Skeletal muscle tissue (tissue), 4 donors: Measurements from ENCODE around the gene CHST13. TPM values are rescaled to one million over a fixed set of nuclear protein-coding genes. Genes with fewer than 3 reads are reported as not detected.

ENCODE experiments used
- H3K27ac ChIP-seq: one replicate; pipeline ENCODE4 v1.7.0; 2013; ENCODE audit warnings: mild to moderate bottlenecking, low read depth, low read length, inconsistent platforms
- H3K27me3 ChIP-seq, 3 donors: one replicate each; pipeline ENCODE4 v1.7.0; 2013; ENCODE audit warnings: low read length in 3 of 3; ENCODE audit not compliant: control insufficient read depth in 3 of 3, insufficient read depth in 3 of 3
- H3K36me3 ChIP-seq, 3 donors: one replicate each; pipeline ENCODE4 v1.7.0; 2013; ENCODE audit warnings: low read length in 3 of 3; ENCODE audit not compliant: control insufficient read depth in 3 of 3, insufficient read depth in 3 of 3
- H3K4me1 ChIP-seq, 3 donors: one replicate each; pipeline ENCODE4 v1.7.0; 2013; ENCODE audit warnings: low read length in 3 of 3, mild to moderate bottlenecking in 3 of 3; ENCODE audit not compliant: control insufficient read depth in 3 of 3, insufficient read depth in 3 of 3
- H3K4me3 ChIP-seq, 3 donors: one replicate each; pipeline ENCODE4 v1.7.0; 2013; ENCODE audit warnings: low read length in 3 of 3
- H3K9ac ChIP-seq, 3 donors: one replicate each; pipeline ENCODE4 v1.7.0; 2013; ENCODE audit warnings: low read length in 3 of 3, mild to moderate bottlenecking in 3 of 3, moderate library complexity in 2 of 3, low read depth in 1 of 3
- H3K9me3 ChIP-seq, 3 donors: one replicate each; pipeline ENCODE4 v1.7.0; 2013; ENCODE audit warnings: low read length in 3 of 3; ENCODE audit not compliant: control insufficient read depth in 3 of 3
- total RNA-seq: library from RNA; depleted of rRNA; stranded (reverse); fragments of >200 nt; gene quantifications from one replicate; pipeline ENCODE4 v1.2.3, GENCODE V29; 2014
- donor health status: Osteomylitis.

Gene CHST13
- total RNA-seq, 1 donor from 2014 or later, result not detected

DNA sequence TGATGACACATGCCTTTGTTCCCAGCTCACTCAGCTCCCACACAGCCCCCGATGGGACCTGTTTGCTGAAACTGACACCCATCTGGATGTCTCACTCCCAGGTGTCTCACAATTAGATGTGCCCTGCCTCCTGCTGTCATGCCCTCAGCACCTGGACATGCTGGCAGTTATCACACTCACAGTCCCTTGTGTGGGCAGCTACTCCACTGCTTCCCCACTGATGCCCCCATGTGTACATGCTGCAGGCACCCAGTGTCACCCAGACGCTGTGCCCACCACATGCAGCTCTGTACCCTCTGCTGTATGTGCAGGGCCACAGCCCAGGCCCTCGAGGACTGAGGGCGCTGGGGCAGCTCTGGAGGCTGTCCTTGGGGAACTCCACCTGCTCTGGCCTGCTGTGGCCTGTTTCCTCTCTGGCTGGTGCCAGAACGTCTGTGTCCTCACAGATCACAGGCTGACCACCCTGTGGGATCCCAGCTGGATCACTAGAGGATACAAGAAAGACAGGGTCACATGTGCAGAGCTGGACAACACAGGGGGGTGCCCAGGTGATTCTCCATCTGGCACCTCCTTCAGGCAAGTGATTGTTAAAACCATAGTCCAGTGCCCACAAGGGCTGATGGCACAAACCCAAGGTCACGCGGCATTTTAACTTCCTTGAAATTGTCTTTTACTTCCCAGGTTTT, 20.8 kb downstream of the CHST13 start:
- Histone ChIP-seq H3K4me3 (no peak overlapping the region), H3K4me1 (peaks cover 8 to 19% (median 9%) of the 10 kb centered on the region in 3 donors), H3K9ac (no peak overlapping the region), H3K9me3 (no peaks in the 10 kb centered on the region), H3K36me3 (no peaks in the 10 kb centered on the region), H3K27me3 (peaks cover 26 to 59% (median 48%) of the 10 kb centered on the region in 3 donors), H3K27ac (no peak overlapping the region)

DNA sequence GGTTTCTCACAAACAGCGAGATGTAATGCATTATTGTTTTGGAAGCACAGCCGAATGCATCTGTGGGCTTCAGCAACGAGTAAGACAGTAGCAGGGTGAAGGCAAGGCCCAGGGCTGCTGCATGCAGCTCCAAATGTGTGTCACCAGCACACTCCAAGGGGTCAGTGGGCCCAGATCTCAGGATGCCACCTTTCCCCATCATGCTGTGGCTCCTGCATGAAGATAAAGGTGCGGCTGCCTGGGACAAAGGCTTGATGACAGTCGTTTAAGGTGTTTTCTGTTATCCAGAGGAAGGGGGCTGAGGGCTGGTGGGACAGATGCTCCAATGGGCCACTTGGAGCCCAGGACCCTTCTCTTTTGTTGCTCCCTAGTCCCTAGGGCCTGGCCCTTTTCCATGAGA, 21.6 kb downstream of the CHST13 start:
- Histone ChIP-seq H3K27ac (no peak overlapping the region), H3K36me3 (no peaks in the 10 kb centered on the region), H3K27me3 (peaks cover 33 to 51% (median 46%) of the 10 kb centered on the region in 3 donors)

DNA sequence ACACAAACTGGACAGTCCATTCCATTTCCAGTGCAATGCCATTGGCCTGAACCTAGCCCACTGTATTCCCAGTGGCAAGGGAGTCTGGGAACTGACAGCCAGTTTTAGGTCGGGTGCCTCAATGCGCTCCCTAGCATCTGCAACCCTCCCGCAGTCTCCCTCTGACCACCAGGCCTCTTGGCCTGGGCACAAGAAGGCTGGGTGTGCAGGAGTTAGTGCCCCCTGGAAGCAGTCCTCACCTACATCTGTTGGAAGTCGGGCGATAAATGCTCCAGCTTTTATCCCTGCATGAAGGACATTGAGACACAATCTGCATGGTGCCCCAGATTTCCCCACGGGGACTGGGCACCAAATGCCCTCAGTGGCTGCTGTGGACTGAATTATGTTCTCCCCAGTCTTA, 22.1 kb downstream of the CHST13 start:
- Histone ChIP-seq H3K4me3 (no peak overlapping the region), H3K4me1 (peaks cover 4 to 18% (median 6%) of the 10 kb centered on the region in 3 donors), H3K27ac (no peak overlapping the region), H3K9me3 (no peaks in the 10 kb centered on the region), H3K9ac (no peak overlapping the region), H3K36me3 (no peaks in the 10 kb centered on the region), H3K27me3 (peaks cover 33 to 47% (median 44%) of the 10 kb centered on the region in 3 donors)

More for the DNA sequence above, 21.6 kb downstream of the CHST13 start:
- Histone ChIP-seq H3K9ac (no peak overlapping the region), H3K9me3 (no peaks in the 10 kb centered on the region), H3K4me3 (no peak overlapping the region), H3K4me1 (peaks cover 4 to 18% (median 7%) of the 10 kb centered on the region in 3 donors)

DNA sequence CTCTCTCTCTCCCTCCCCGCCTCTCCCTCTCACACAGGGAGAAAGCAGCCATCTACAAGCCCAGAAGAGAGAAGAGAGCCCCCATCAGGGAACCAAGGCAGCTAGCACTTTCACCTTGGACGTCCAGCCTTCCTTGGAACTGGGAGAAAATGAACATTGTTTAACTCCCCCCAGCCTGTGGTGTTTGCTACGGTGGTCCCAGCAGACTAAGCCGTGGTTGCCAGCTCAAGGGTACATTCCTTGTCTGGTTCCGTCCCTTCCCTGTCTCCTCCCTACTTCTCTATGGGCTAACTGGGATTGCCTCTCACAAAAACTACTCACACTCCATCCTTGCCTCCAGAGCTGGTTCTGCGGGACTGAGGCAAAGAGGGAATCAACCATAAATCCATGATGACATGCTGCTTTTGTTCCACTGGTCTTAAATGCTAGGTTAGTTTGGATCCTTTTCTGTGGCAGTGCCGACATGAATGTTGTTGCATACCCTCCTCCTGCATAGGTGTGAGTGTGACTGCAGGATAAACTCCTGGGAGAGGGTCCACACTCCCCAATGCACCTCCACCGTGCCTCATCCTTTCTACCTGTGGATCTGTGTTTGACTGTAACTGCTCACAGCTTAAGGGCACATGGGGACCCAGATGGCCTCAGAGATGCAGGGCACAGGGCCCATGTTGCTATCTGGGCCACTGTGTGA, 22.7 kb downstream of the CHST13 start:
- H3K4me1 ChIP-seq, result peaks cover 4 to 16% (median 9%) of the 10 kb centered on the region in 3 donors
- H3K9ac ChIP-seq, result no peak overlapping the region
- no peak overlapping the region for H3K27ac ChIP-seq
- H3K27me3 ChIP-seq, result peaks cover 31 to 40% (median 38%) of the 10 kb centered on the region in 3 donors
- H3K36me3 ChIP-seq, result no peaks in the 10 kb centered on the region
- no peaks in the 10 kb centered on the region for H3K9me3 ChIP-seq
- no peak overlapping the region for H3K4me3 ChIP-seq

DNA sequence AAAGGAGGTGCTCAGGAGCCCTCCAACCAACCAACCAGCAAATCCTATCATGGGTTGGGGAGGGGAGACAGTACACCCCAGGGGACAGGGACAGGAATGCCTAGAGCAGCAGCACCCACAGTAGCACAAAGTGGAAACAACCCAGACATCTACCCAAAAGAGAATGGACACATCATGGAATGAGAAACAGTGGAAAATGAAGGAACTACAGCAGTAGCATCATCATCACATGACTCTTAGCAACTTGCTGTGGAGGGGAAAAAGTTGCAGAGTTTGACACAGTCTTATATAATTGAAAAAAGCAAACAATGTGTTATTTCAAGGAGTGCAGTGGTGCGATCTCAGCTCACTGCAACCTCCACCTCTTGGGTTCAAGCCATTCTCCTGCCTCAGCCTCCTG, 23.8 kb downstream of the CHST13 start:
- Histone ChIP-seq H3K27me3 (peaks cover 21 to 29% (median 29%) of the 10 kb centered on the region in 3 donors), H3K27ac (no peak overlapping the region), H3K9me3 (no peaks in the 10 kb centered on the region), H3K4me3 (no peak overlapping the region), H3K9ac (no peak overlapping the region), H3K36me3 (no peaks in the 10 kb centered on the region), H3K4me1 (peaks cover 4 to 20% (median 9%) of the 10 kb centered on the region in 3 donors)

DNA sequence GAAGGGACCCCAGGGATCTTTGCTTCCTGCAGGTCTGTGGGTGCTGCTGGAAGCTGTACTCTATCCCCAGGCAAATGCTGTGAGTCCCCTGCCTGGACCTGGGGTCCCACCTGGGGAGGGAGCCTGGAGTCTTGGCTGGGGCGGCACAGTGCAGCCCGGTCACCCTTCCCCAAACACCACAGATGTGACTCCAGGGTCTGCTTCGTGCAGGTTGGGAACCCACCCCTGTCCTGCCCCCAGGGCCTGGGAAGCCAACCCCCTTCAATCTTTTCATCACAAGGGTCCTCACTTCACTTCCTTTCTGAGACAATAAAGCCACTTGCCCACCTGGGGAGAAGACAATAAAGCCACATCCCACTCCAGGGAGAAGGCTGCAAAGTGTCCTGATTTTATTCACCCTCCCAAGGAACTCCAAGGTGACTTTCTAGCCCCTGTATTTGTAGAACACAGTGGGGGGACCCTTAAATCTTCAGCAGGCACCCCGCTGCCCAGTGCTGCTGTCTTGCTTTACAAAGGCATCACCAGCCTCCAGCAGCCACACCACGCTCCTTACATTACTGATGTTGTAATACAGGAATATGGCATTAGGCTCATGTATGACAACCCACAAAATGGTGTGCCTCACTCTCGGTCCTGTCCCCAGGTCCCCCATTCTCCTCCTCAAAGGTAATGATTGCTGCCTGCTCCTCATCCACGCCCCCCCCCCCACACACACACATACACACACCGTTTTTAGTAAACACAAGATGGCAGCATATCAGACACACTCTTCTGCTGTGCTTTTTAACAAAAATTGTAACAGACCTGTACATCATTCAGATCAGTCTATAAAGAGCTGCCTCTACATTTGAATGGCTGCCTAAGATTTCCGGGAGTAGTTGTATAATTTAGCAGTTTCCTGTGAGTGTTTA, 24.9 kb downstream of the CHST13 start:
- no peak overlapping the region for H3K9ac ChIP-seq
- no peak overlapping the region for H3K4me3 ChIP-seq
- H3K4me1 ChIP-seq, result peaks cover 4 to 20% (median 9%) of the 10 kb centered on the region in 3 donors
- H3K9me3 ChIP-seq, result no peaks in the 10 kb centered on the region
- H3K27ac ChIP-seq, result no peak overlapping the region
- peaks cover 12 to 19% (median 18%) of the 10 kb centered on the region in 3 donors for H3K27me3 ChIP-seq
- no peaks in the 10 kb centered on the region for H3K36me3 ChIP-seq

DNA sequence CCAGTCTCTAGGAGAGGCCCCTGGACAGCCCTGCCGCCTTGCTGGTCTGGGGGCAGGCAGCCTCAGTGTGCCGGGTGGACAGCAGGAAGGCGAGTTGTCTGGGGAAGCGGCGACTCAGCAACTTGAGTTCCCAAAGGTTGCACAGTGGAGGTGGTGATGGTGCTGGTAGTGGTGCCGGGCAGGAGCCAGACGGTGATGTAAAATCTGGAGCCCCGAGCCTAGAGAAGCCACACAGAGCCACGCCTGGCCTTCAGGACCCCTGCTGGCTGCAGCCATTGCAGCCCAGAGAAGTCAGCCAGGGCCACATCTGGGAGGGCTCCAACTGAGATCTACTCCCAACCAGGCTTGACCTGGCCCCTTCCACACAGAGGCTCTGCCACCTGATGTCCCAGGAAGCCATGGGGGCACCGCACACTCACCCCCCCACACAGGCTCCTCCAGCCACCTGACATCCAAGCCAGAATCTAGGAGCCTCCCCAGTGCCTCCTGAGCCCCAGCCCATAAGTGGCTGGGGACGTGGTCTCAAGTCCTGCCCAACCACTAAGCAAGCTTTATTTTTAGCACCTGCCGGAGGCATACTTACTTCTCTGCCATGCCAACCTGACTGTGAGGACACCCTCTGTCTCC, 26.0 kb downstream of the CHST13 start:
- Histone ChIP-seq H3K9ac (no peak overlapping the region), H3K27ac (no peak overlapping the region), H3K4me3 (no peak overlapping the region), H3K4me1 (peaks cover 4 to 20% (median 7%) of the 10 kb centered on the region in 3 donors), H3K36me3 (no peaks in the 10 kb centered on the region), H3K9me3 (no peaks in the 10 kb centered on the region), H3K27me3 (peaks cover 6 to 12% (median 8%) of the 10 kb centered on the region in 3 donors)

DNA sequence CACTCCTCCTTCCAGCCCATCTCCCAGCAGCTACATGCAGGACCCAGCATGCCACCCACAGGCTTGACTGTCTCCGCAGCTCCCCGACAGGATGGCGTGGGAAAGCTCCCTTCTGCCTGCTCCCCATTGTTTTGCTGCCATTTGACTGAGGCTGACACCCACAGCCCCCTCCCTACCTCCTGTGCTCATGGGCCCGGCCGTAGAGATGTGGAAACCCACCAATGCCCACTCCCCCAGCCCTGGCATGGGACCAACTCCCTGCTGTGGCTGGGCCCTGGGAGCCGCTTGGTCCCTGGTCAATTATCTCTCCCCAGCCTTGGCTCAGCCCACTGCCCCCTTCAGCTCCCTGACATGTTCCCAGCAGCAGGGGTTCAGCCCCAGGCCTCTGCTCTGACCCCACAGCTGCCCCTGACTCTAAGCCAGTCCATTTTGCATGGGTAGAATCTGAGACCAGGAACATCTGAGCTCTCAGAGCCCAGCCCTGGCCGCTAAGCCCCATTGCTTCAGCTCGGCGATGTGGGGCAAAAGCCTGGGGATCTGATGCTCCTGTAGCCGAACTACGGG, 26.6 kb downstream of the CHST13 start:
- H3K4me1 ChIP-seq, result peaks cover 4 to 20% (median 7%) of the 10 kb centered on the region in 3 donors
- no peak overlapping the region for H3K4me3 ChIP-seq
- H3K9ac ChIP-seq, result no peak overlapping the region
- H3K36me3 ChIP-seq, result no peaks in the 10 kb centered on the region
- H3K27me3 ChIP-seq, result peaks cover 6 to 12% (median 8%) of the 10 kb centered on the region in 3 donors
- H3K9me3 ChIP-seq, result no peaks in the 10 kb centered on the region
- no peak overlapping the region for H3K27ac ChIP-seq

DNA sequence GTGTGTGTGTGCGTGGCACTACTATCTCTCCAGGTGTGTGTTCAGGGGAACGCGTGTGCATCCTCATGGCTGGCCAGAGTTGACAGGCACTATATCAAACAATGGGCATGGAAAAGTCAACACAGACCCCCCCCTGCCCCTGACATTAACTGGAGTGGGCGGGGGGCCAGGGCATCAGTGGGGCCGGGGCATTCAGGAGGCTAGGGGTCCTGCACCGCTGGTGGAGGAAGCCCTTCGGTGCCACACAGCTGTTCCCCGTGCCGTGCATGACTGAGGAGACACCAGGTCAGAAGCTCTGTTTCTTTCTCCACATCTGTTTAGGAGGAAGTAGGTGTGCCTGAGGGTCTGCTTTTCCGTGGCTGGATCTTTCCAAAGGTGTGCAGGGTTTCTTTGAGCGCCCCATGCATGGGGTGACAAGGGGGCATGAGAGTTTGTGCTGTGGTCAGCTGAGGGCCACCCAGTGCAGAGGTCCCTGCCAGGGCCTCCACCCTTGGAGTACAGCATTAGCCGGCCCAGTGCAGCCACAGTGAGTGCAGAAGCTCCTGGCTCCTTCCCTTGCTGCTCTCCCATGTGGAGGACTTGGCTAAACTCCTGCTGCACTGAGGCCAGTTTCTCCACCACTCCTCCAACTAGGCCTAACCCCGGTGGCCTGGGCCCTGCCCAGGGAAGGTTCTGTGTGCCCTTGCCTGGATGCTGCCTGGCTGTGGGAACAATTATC, 27.3 kb downstream of the CHST13 start:
- H3K36me3 ChIP-seq, result no peaks in the 10 kb centered on the region
- no peaks in the 10 kb centered on the region for H3K9me3 ChIP-seq
- H3K9ac ChIP-seq, result no peak overlapping the region
- no peak overlapping the region for H3K27ac ChIP-seq
- H3K4me1 ChIP-seq, result peaks cover 4 to 20% (median 7%) of the 10 kb centered on the region in 3 donors
- H3K27me3 ChIP-seq, result peaks cover 6 to 12% (median 8%) of the 10 kb centered on the region in 3 donors
- no peak overlapping the region for H3K4me3 ChIP-seq
